ENCODE data around the gene TXNL4A.

Gene TXNL4A

DNA sequence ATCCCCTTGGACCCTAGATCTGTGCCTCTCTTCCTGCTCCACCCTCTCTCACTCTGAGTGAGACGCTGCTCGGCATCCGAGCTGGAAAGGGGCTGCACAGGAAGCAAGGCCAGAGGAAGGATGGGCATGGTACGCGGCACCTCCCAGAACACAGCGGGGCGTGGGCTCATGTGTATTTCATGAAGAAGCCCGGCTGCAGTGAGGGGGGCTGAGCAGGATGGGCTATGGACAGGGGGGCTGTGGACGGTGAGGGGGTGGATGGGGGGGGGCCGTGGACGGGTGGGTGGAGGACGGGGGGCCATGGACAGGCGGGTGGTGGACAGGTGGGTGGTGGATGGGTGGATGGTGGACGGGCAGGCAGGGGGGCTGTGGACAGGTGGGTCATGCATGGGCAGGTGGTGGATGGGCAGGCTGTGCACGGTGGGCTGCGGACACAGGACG, 65.4 kb downstream of the TXNL4A start:
- Histone ChIP-seq H3K4me2 (no peak overlapping the region), H3K36me3 (ENCODE audit: insufficient read depth) (no peaks in the 10 kb centered on the region; the same call in 1 of the 2 replicates), H4K20me1 (ENCODE audit: insufficient read depth) (no peaks in the 10 kb centered on the region), H3K4me1 (ENCODE audit: low read depth, poor library complexity, severe bottlenecking) (no peaks in the 10 kb centered on the region), H3K4me3 (IDR thresholded peaks at IDR 0.05; ENCODE audit: insufficient read depth, low read depth, low read length) (no peak overlapping the region), H2AFZ (ENCODE audit: low read depth) (no peak overlapping the region), H3K27me3 (ENCODE audit: insufficient read depth, low read depth) (no peaks in the 10 kb centered on the region), H3K9ac (no peak overlapping the region), H3K27ac (no peak overlapping the region), H3K79me2 (ENCODE audit: insufficient read depth, low read depth) (no peaks in the 10 kb centered on the region; the same call in 1 of the 2 replicates)
- TF ChIP-seq, protein P1, sequence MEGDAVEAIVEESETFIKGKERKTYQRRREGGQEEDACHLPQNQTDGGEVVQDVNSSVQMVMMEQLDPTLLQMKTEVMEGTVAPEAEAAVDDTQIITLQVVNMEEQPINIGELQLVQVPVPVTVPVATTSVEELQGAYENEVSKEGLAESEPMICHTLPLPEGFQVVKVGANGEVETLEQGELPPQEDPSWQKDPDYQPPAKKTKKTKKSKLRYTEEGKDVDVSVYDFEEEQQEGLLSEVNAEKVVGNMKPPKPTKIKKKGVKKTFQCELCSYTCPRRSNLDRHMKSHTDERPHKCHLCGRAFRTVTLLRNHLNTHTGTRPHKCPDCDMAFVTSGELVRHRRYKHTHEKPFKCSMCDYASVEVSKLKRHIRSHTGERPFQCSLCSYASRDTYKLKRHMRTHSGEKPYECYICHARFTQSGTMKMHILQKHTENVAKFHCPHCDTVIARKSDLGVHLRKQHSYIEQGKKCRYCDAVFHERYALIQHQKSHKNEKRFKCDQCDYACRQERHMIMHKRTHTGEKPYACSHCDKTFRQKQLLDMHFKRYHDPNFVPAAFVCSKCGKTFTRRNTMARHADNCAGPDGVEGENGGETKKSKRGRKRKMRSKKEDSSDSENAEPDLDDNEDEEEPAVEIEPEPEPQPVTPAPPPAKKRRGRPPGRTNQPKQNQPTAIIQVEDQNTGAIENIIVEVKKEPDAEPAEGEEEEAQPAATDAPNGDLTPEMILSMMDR (conservative IDR thresholded peaks at IDR 0.05; ENCODE audit: low read depth, low read length), result no peak

DNA sequence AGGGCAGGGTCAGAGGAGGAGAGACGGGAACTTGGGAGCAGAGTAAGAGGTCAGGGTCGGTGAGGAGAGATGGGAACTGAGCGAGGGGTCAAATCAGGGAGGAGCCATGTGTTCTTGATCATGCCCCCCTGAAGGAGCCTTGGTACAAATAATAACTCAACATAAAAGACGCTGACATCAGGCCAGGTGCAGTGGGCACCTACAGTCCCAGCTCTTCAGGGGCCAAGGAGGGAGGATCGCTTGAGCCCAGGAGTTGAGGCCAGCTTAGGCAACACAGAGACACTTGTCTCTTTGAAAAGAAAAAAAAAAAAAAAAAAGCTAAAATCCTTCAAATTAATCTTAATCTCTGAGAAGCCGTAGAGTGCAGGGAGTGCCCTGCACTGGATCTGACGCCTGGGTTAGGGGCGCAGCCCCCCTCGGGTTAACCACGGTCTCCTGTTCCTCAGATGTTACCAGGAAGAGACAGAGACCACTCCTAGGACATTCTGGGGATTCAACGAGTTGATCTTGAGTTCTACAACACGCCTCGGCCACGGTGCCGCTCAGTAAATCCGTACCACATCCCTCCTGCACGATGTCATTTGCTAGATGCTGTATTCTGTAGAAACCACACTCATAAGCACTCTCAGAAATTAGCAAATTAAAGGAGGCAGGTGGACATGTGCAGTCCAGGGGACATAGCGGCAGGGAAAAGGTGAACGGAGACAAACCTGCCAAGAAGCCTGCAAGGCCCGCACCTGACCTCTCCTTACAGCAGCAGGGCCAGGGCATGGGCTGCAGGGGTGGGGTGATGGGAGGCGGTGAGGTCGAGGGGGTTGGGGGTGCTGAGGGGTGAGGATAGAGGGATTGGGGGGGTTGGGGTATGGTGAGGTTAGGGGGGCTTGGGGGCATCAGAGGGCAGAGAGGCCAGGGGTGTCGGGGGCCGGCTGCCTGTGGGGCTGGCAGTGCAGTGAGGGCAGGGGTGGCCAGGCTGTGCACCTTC, 66.1 kb downstream of the TXNL4A start:
- Histone ChIP-seq H3K4me1 (ENCODE audit: low read depth, poor library complexity, severe bottlenecking) (no peaks in the 10 kb centered on the region), H3K27ac (no peak overlapping the region), H2AFZ (ENCODE audit: low read depth) (no peak overlapping the region), H4K20me1 (ENCODE audit: insufficient read depth) (no peaks in the 10 kb centered on the region), H3K79me2 (ENCODE audit: insufficient read depth, low read depth) (no peaks in the 10 kb centered on the region; the same call in 1 of the 2 replicates), H3K4me3 (IDR thresholded peaks at IDR 0.05; ENCODE audit: insufficient read depth, low read depth, low read length) (no peak overlapping the region), H3K9ac (no peak overlapping the region), H3K4me2 (no peak overlapping the region), H3K27me3 (ENCODE audit: insufficient read depth, low read depth) (no peaks in the 10 kb centered on the region), H3K36me3 (ENCODE audit: insufficient read depth) (no peaks in the 10 kb centered on the region; the same call in 1 of the 2 replicates)
- TF ChIP-seq, protein P1 (conservative IDR thresholded peaks at IDR 0.05; ENCODE audit: low read depth, low read length), result no peak
